Neutrophil (primary cell): ENCODE data around the gene TECPR1.

Experiments used
- H3K27ac ChIP-seq: fragments of 200-600 bp; sonication (generic); 2 replicates; pipeline ENCODE4 v1.5.1; 2016; ENCODE audit warnings: mild to moderate bottlenecking, moderate library complexity
- H3K27me3 ChIP-seq: fragments of 200-600 bp; sonication (generic); 2 replicates; pipeline ENCODE4 v1.6.0; 2016; ENCODE audit warnings: mild to moderate bottlenecking
- H3K36me3 ChIP-seq: fragments of 200-600 bp; sonication (generic); 2 replicates; pipeline ENCODE4 v1.5.1; 2017
- H3K4me1 ChIP-seq, 2 experiments: fragments of 200-600 bp in 1 of 2; sonication (generic) in 1 of 2; 1 replicate in 1 of 2; 2 replicates in 1 of 2; pipeline versions ENCODE4 v1.5.1 to v1.6.1; 2013 to 2016; ENCODE audit warnings: low read depth in 1 of 2, low read length in 1 of 2, mild to moderate bottlenecking in 1 of 2, moderate library complexity in 1 of 2; ENCODE audit not compliant: control insufficient read depth in 1 of 2, insufficient read depth in 1 of 2
- H3K4me3 ChIP-seq, 2 experiments: fragments of 200-600 bp in 1 of 2; sonication (generic) in 1 of 2; 1 replicate in 1 of 2; 2 replicates in 1 of 2; pipeline ENCODE4 v1.5.1; 2013 to 2016; ENCODE audit warnings: low read depth in 1 of 2, low read length in 1 of 2, mild to moderate bottlenecking in 1 of 2, moderate library complexity in 1 of 2
- H3K9me3 ChIP-seq: fragments of 200-600 bp; sonication (generic); 2 replicates; pipeline ENCODE4 v1.5.1; 2016
- CTCF ChIP-seq: fragments of 200-600 bp; sonication (generic); IDR thresholded peaks from 2 replicates; pipeline ENCODE4 v1.5.1; 2016; ENCODE audit warnings: antibody characterized with exemption

Gene TECPR1

GRCh38 chr7:98165827-98166667, 86.0 kb downstream of the TECPR1 start:
- Histone ChIP-seq H3K36me3 (peaks cover 51% of the 10 kb centered on the region), H3K27ac (no peak overlapping the region), H3K9me3 (no peaks in the 10 kb centered on the region), H3K4me1 (peaks cover 0 to 5% of the 10 kb centered on the region in 2 experiments), H3K4me3 (no peak overlapping the region), H3K27me3 (no peaks in the 10 kb centered on the region)
- TF ChIP-seq CTCF = peak; percentile 72
